H9 (cell line): Measurements from ENCODE around the gene MRPL53. TPM values are rescaled to one million over a fixed set of nuclear protein-coding genes. Genes with fewer than 3 reads are reported as not detected.

Source experiments
- DNase-seq: peaks from one replicate; pipeline ENCODE4 v3.0.0-alpha.2; 2017
- H2AFZ ChIP-seq: one replicate; pipeline ENCODE4 v1.6.1; 2013; ENCODE audit warnings: mild to moderate bottlenecking, low read length, control low read depth, moderate library complexity
- H2AK5ac ChIP-seq: 2 replicates; pipeline ENCODE4 v1.6.1; 2013; ENCODE audit warnings: low read length, control low read depth, mixed read lengths; ENCODE audit not compliant: insufficient read length
- H2BK120ac ChIP-seq: one replicate; pipeline ENCODE4 v1.6.1; 2013; ENCODE audit warnings: low read depth, mild to moderate bottlenecking, low read length, control low read depth, inconsistent platforms; ENCODE audit not compliant: poor library complexity, severe bottlenecking
- H2BK12ac ChIP-seq: 2 replicates; pipeline ENCODE4 v1.6.1; 2013; ENCODE audit warnings: low read length, control low read depth, mixed read lengths, low read depth; ENCODE audit not compliant: insufficient read length
- H2BK15ac ChIP-seq: 2 replicates; pipeline ENCODE4 v1.6.1; 2013; ENCODE audit warnings: low read depth, low read length, control low read depth
- H2BK20ac ChIP-seq: one replicate; pipeline ENCODE4 v1.6.1; 2013; ENCODE audit warnings: low read depth, mild to moderate bottlenecking, low read length, control low read depth, inconsistent platforms; ENCODE audit not compliant: poor library complexity, severe bottlenecking
- H2BK5ac ChIP-seq: 2 replicates; pipeline ENCODE4 v1.6.1; 2013; ENCODE audit warnings: low read length, control low read depth, mixed read lengths; ENCODE audit not compliant: insufficient read length
- H3K14ac ChIP-seq: 2 replicates; pipeline ENCODE4 v1.6.1; 2013; ENCODE audit warnings: low read length, control low read depth; ENCODE audit not compliant: insufficient read depth
- H3K18ac ChIP-seq: 2 replicates; pipeline ENCODE4 v1.6.1; 2013; ENCODE audit warnings: low read depth, mild to moderate bottlenecking, mixed read lengths, low read length, control low read depth; ENCODE audit not compliant: insufficient read length
- H3K23ac ChIP-seq: 2 replicates; pipeline ENCODE4 v1.6.1; 2013; ENCODE audit warnings: low read length, control low read depth, mixed read lengths, low read depth; ENCODE audit not compliant: insufficient read length
- H3K23me2 ChIP-seq: 2 replicates; pipeline ENCODE4 v1.6.1; 2013; ENCODE audit warnings: low read depth, mild to moderate bottlenecking, mixed read lengths, low read length, control low read depth; ENCODE audit not compliant: insufficient read length, poor library complexity, severe bottlenecking
- H3K27ac ChIP-seq: 2 replicates; pipeline ENCODE4 v1.5.1; 2013; ENCODE audit warnings: low read length, control low read depth, mixed read lengths, low read depth; ENCODE audit not compliant: insufficient read length
- H3K27me3 ChIP-seq: 2 replicates; pipeline ENCODE4 v1.6.1; 2013; ENCODE audit warnings: low read length, control low read depth, inconsistent platforms; ENCODE audit not compliant: insufficient read depth
- H3K4ac ChIP-seq: 2 replicates; pipeline ENCODE4 v1.6.1; 2013; ENCODE audit warnings: low read depth, mild to moderate bottlenecking, control low read depth, inconsistent platforms, low read length, moderate library complexity
- H3K4me1 ChIP-seq: 2 replicates; pipeline ENCODE4 v1.6.1; 2013; ENCODE audit warnings: low read length, control low read depth, inconsistent platforms; ENCODE audit not compliant: insufficient read depth
- H3K4me2 ChIP-seq: 2 replicates; pipeline ENCODE4 v1.6.1; 2013; ENCODE audit warnings: low read length, control low read depth, mixed read lengths; ENCODE audit not compliant: insufficient read length, insufficient read depth
- H3K56ac ChIP-seq: 2 replicates; pipeline ENCODE4 v1.6.1; 2013; ENCODE audit warnings: low read depth, mild to moderate bottlenecking, mixed read lengths, low read length, control low read depth; ENCODE audit not compliant: insufficient read length
- H3K79me1 ChIP-seq: 2 replicates; pipeline ENCODE4 v1.6.1; 2013; ENCODE audit warnings: low read depth, mild to moderate bottlenecking, moderate library complexity, low read length, control low read depth, inconsistent platforms; ENCODE audit not compliant: insufficient read depth, poor library complexity, severe bottlenecking
- H3K79me2 ChIP-seq: 2 replicates; pipeline ENCODE4 v1.6.1; 2013; ENCODE audit warnings: low read length, control low read depth, inconsistent platforms; ENCODE audit not compliant: insufficient read depth
- H3K9ac ChIP-seq: 2 replicates; pipeline ENCODE4 v1.6.1; 2013; ENCODE audit warnings: low read length, control low read depth, mixed read lengths; ENCODE audit not compliant: insufficient read length; ENCODE audit errors: extremely low read depth
- H3K9me3 ChIP-seq: one replicate; pipeline ENCODE4 v1.6.1; 2013; ENCODE audit warnings: low read depth, low read length, inconsistent platforms; ENCODE audit not compliant: control insufficient read depth
- H3T11ph ChIP-seq: one replicate; pipeline ENCODE4 v1.6.1; 2013; ENCODE audit warnings: mild to moderate bottlenecking, low read length, control low read depth, inconsistent platforms
- H4K20me1 ChIP-seq: one replicate; pipeline ENCODE4 v1.6.1; 2013; ENCODE audit not compliant: control insufficient read depth, insufficient read length, insufficient read depth
- H4K5ac ChIP-seq: 2 replicates; pipeline ENCODE4 v1.6.1; 2013; ENCODE audit warnings: low read depth, mild to moderate bottlenecking, mixed read lengths, low read length, control low read depth; ENCODE audit not compliant: insufficient read length
- H4K8ac ChIP-seq: replicated peaks from 2 replicates; pipeline ENCODE4 v1.6.1; 2013; ENCODE audit warnings: low read length, control low read depth, mixed read lengths, low read depth; ENCODE audit not compliant: insufficient read length
- H4K91ac ChIP-seq: 2 replicates; pipeline ENCODE4 v1.6.1; 2013; ENCODE audit warnings: low read depth, mild to moderate bottlenecking, moderate library complexity, mixed read lengths, low read length, control low read depth; ENCODE audit not compliant: insufficient read length
- H3K27ac Mint-ChIP-seq, 3 experiments: 2 replicates in 2 of 3; 3 replicates in 1 of 3; pipeline ENCODE4 v1.8.0; 2020 to 2021; ENCODE audit warnings: mixed read lengths in 3 of 3, mild to moderate bottlenecking in 1 of 3, moderate library complexity in 1 of 3
- H3K27me3 Mint-ChIP-seq: 2 replicates; pipeline ENCODE4 v1.8.0; 2021; ENCODE audit warnings: low read depth, mild to moderate bottlenecking, moderate library complexity, mixed read lengths
- H3K36me3 Mint-ChIP-seq, 3 experiments: 2 replicates in 2 of 3; 3 replicates in 1 of 3; pipeline ENCODE4 v1.8.0; 2020 to 2021; ENCODE audit warnings: low read depth in 3 of 3, mixed read lengths in 3 of 3; ENCODE audit not compliant: insufficient read depth in 1 of 3
- H3K4me1 Mint-ChIP-seq, 2 experiments: 2 replicates each; pipeline ENCODE4 v1.8.0; 2020; ENCODE audit warnings: mixed read lengths in 2 of 2
- H3K4me3 Mint-ChIP-seq, 2 experiments: 2 replicates in 1 of 2; 3 replicates in 1 of 2; pipeline ENCODE4 v1.8.0; 2020 to 2021; ENCODE audit warnings: mild to moderate bottlenecking in 2 of 2, mixed read lengths in 2 of 2, moderate library complexity in 1 of 2
- H3K9me3 Mint-ChIP-seq, 2 experiments: 2 replicates in 1 of 2; 3 replicates in 1 of 2; pipeline ENCODE4 v1.8.0; 2020; ENCODE audit warnings: mild to moderate bottlenecking in 2 of 2, mixed read lengths in 2 of 2, moderate library complexity in 1 of 2
- WGBS: extraction: QIAGEN DNeasy Blood & Tissue Kit; methylation state at CpG from one replicate; pipeline ENCODE4 v1.1.7; 2013; ENCODE audit warnings: missing lambda C conversion rate, low lambda C conversion rate, mixed read lengths; ENCODE audit not compliant: insufficient read length; ENCODE audit errors: extremely low coverage; 5-methylcytosine and 5-hydroxymethylcytosine counted together
- total RNA-seq: library from RNA; stranded (reverse); gene quantifications from 2 replicates; pipeline ENCODE4 v1.2.1, GENCODE V29; 2021
- TF ChIP-seq, protein P1 (sequence below): fragments of 200-600 bp; sonication (generic); conservative IDR thresholded peaks from 3 replicates; pipeline ENCODE4 v1.8.0; 2021; ENCODE audit warnings: antibody characterized with exemption, mild to moderate bottlenecking

MRPL53 gene
- total RNA-seq, 1 experiment from 2014 or later: 59.5 TPM

DNA sequence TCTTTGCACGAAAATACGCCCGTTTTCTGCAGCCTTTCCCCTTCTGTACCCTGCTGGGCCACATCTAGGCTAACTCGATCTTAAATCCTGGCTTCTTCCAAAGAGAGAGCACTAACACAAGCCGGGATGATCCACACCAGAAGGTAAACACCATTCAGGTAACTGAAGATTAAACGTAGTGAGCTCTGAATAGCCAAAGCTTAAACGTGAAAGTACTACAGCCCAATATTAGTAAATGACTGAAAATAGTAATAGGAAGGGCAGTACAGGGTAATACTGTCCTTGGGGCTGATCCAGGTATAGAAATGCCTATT is 422 bp upstream of the MRPL53 start:
- no peak overlapping the region for H3T11ph ChIP-seq
- peaks cover 8% of the 10 kb centered on the region for H3K23me2 ChIP-seq
- no peak overlapping the region for H2BK20ac ChIP-seq
- no peak overlapping the region for H2BK12ac ChIP-seq
- no peak overlapping the region for H2BK5ac ChIP-seq
- H2AK5ac ChIP-seq: no peak overlapping the region
- no peaks in the 10 kb centered on the region for H3K27me3 ChIP-seq
- H3K4me2 ChIP-seq: peak overlapping the region; percentile 82
- Mint-ChIP-seq H3K9me3 (no peaks in the 10 kb centered on the region; a peak in 1 of 5 replicates), H3K27ac (peak overlapping the region; percentile 98 to 99 (median 98)), H3K27me3 (peaks cover 3% of the 10 kb centered on the region), H3K4me3 (peak overlapping the region; percentile 96 to 98), H3K36me3 (peaks cover 13 to 26% (median 23%) of the 10 kb centered on the region in 3 experiments), H3K4me1 (peaks cover 11 to 12% of the 10 kb centered on the region in 2 experiments)
- no peak overlapping the region for H3K18ac ChIP-seq
- H2BK120ac ChIP-seq: no peak overlapping the region
- peak overlapping the region; percentile 83 for H3K27ac ChIP-seq
- H3K79me1 ChIP-seq: no peaks in the 10 kb centered on the region
- peak overlapping the region; percentile 37 for H4K5ac ChIP-seq
- no peaks in the 10 kb centered on the region for H3K4me1 ChIP-seq
- TF ChIP-seq, protein P1, sequence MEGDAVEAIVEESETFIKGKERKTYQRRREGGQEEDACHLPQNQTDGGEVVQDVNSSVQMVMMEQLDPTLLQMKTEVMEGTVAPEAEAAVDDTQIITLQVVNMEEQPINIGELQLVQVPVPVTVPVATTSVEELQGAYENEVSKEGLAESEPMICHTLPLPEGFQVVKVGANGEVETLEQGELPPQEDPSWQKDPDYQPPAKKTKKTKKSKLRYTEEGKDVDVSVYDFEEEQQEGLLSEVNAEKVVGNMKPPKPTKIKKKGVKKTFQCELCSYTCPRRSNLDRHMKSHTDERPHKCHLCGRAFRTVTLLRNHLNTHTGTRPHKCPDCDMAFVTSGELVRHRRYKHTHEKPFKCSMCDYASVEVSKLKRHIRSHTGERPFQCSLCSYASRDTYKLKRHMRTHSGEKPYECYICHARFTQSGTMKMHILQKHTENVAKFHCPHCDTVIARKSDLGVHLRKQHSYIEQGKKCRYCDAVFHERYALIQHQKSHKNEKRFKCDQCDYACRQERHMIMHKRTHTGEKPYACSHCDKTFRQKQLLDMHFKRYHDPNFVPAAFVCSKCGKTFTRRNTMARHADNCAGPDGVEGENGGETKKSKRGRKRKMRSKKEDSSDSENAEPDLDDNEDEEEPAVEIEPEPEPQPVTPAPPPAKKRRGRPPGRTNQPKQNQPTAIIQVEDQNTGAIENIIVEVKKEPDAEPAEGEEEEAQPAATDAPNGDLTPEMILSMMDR: no peak
- peak overlapping the region; percentile 45; the same call in 1 of the 2 replicates for H3K14ac ChIP-seq
- H2BK15ac ChIP-seq: no peak overlapping the region
- H3K23ac ChIP-seq: no peak overlapping the region
- H3K9me3 ChIP-seq: no peaks in the 10 kb centered on the region
- H4K91ac ChIP-seq: no peak overlapping the region
- no CpG with 5 or more reads among the region's 7 CpGs for WGBS
- H3K9ac ChIP-seq: peak overlapping the region; percentile 71
- no peak overlapping the region for H3K4ac ChIP-seq
- no peak overlapping the region for H3K56ac ChIP-seq
- DNase-seq: no peak
- no peaks in the 10 kb centered on the region for H3K79me2 ChIP-seq
- no peak overlapping the region for H2AFZ ChIP-seq
- H4K20me1 ChIP-seq: no peaks in the 10 kb centered on the region
- no peak overlapping the region for H4K8ac ChIP-seq
